DMS153 treated with DMSO at 0.1 percent for 48 hours (cell line): Measurements from ENCODE around the gene CENPC.
"Not testable (repeated sequence)": the region's sequence is repeated elsewhere in the genome, so short reads cannot be mapped to it uniquely, and the experiment has no call there.

Source experiments
- DNase-seq: peaks from one replicate; lab custom pipeline; 2025; ENCODE audit not compliant: unreplicated experiment; lab: John Stamatoyannopoulos, UW

The CENPC gene

DNA sequence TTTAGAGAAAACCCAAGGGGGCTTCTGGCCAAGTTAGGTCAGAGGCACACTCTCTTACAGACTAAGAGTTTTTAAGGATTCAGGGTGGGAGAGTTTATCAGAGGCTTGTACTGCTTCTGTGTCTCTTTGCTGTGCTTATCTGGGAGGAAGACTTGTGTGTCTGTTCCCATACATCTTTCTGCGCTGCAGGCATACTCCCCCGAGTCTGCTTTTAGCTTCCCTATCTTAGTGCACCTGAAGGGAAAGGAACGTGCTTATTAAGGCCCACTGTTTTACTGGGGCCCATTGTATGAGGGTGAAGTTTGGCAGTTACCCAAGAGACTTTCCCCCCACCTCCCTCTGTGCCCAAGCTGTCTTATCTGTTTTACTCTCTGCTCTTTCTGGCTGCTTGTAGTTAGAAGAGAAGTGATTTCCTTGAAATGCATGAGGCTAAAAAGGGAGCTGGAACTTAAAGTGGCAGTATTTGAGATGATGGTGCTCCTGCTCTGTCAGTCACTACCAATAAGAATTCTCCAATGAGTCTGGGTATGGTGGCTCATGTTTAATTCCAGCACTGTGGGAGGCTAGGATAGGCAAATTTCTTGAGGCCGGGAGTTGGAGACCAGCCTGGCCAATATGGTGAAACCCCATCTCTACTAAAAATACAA, 7.0 kb upstream of the CENPC start:
- DNase-seq = not testable (repeated sequence)

GRCh38 chr4:67550857-67551256, 5.6 kb upstream of the CENPC start:
- no peak for DNase-seq

GRCh38 chr4:67550451-67550850, 5.1 kb upstream of the CENPC start:
- no peak for DNase-seq

GRCh38 chr4:67549123-67549522, 3.8 kb upstream of the CENPC start:
- DNase-seq = peak; percentile 44

DNA sequence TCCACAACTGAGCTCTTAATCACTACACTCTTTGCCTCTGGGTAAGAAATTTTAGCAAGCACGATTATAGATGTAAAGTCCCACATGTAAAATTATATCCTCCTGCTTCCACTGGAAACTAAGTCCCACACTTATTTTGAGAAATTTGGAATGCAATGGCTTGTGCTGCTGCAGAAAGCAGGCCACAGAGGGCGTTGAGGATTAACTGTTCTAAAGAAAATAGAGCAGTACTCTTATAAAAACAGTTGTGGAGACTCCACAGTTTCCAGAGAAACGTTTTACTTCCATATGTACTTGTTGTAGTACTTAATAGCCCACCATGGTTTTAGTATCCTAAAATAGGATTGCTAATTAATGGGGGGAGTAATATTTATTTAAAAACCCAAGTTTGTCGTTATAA, 1.7 kb upstream of the CENPC start:
- no peak for DNase-seq

GRCh38 chr4:67546004-67546356, 677 bp upstream of the CENPC start:
- no peak for DNase-seq

- no peak for DNase-seq
Observed at GRCh38 chr4:67542076-67542475, 3.2 kb downstream of the CENPC start.

DNA sequence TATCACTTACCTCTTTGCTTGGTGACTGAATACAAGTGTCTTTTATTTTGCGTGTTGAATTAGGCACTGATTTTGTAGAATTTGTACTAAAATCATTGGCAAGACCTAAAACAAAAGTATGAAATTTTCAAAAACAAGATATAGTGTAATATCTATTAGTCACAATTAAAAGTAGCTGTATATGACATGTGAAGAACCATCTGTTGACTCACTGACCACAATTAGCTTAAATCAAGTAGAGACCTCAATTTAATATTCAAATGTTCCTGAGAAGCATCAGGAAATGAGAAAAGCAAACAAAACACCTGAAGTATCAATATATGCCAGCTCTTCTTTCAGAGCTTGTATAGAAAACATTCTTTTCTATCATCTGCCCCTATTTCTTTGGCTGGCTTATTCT, 5.5 kb downstream of the CENPC start:
- DNase-seq = no peak

DNA sequence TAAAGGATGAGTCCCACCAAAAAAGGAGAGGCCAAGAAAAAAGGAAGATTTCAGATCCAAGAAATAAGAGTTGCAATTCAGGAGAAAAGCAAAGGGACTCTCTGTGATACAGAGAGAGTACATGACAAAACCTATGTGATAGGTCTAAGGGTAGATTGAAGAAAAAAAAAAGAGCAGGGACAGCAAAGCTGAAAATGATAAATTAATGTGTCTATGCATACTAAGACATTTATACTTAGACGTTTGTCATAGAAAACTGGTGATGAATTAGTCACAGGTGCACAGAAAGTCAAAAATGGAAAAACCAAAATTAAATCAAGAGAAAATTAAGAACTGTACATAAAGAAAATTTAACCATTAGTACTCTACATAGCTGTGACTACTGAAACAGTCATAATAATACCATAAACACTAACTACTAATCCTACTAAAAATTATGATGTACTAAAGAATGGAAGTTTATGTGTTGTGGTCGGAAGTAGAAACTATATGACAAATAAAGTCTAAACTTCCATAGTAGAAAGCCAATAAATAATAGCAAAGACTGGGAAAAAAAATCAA, 9.9 kb downstream of the CENPC start:
- no peak for DNase-seq

DNA sequence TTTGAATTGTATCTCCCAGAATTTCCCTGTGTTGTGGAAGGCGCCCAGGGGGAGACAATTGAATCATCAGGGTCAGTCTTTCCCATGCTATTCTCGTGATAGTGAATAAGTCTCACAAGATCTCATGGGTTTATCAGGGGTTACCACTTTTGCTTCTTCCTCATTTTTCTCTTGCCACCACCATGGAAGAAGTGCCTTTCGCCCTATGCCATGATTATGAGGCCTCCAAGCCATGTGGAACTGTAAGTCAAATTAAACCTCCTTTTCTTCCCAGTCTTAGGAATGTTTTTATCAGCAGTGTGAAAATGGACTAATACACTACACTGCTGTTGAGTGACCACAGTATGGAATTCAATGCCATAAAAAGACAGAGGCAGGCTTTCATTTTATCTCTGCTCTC, 12.2 kb downstream of the CENPC start:
- DNase-seq = no peak

GRCh38 chr4:67532397-67532796, 12.9 kb downstream of the CENPC start:
- not testable (repeated sequence) for DNase-seq

GRCh38 chr4:67531379-67531962, 13.8 kb downstream of the CENPC start:
- DNase-seq = no peak

DNA sequence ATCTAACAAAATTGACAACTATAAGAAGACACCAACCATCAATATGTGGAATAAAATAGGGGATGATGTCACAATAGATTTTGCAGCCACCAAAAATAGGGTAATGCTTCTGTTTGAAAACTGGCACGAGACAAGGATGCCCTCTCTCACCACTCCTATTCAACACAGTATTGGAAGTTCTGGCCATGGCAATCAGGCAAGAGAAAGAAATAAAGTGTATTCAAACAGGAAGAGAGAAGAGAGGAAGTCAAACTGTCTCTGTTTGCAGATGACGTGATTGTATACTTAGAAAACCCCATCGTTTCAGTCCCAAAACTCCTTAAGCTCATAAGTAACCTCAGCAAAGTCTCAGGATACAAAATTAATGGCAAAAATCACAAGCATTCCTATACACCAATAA, 21.2 kb downstream of the CENPC start:
- DNase-seq = not testable (repeated sequence)

DNA sequence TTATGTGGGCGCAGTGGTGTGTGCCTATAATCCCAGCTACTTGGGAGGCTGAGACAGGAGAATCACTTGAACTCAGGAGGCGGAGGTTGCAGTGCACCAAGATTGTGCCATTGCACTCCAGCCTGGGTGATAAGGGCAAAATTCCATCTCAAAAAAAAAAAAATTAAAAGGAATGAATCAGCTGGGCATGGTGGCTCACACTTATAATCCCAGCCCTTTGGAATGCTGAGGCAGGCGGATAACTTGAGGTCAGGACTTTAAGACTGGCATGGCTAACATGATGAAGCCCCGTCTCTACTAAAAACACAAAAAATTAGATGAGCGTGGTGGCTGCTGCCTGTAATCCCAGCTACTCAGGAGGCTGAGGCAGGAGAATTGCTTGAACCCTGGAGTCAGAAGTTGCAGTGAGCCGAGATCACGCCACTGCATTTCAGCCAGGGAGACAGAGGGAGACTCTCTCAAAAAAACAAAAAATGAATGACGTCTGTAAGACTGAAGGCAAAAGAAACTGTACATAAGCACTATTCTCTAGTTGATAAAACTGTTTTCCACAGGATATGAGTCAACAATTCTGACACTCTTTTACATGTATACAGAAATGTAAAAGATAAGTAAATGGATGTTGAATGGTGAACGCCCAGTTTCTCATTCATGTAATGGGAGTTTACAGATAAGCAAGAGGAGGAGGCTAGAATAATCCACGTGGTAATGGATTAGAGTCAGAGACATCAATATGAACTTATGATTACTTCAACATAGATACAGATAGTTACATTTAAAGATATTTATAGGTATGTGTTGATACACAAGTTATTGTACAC, 22.2 kb downstream of the CENPC start:
- DNase-seq = no peak

- DNase-seq = no peak
Observed at GRCh38 chr4:67522230-67522629, 23.1 kb downstream of the CENPC start.

DNA sequence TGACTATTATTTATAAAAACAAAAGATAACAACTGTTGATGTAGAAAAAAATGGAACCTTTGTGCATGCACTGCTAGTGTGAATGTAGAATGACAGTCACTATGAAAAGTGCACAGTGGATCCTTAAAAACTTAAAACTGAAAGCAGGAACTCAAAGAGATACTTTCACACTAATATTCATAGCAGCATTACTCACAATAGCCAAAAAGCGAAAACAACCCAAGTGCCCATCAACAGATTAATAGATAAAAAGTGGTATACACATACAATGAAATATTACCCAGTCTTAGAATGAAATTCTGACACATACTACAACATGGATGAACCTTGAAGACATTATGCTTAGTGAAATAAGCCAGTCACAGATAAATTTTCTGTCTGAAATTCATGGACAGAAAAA, 23.8 kb downstream of the CENPC start:
- DNase-seq = no peak

- DNase-seq = no peak
Observed at GRCh38 chr4:67520141-67520540, 25.2 kb downstream of the CENPC start.

DNA sequence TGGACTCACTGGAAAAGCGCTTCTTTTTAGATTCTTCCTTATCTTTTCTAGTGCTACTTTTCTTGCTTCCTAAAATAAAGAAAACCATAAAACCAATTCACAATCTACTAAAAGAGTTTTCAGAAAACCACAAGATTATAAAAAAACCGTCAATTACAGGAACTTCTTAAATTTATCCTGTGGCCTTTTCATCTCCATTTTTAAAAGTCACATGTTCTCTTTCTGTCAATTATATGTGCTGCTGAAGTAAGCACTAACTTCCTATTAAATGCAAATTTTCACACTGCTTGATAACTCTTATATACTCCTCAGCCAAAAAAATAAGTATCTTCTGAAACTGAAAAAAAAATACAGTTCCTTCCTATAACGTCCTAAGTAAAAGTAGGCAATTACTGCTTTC, 32.8 kb downstream of the CENPC start:
- DNase-seq = no peak

- DNase-seq = no peak
Observed at GRCh38 chr4:67500373-67500772, 44.9 kb downstream of the CENPC start.

DNA sequence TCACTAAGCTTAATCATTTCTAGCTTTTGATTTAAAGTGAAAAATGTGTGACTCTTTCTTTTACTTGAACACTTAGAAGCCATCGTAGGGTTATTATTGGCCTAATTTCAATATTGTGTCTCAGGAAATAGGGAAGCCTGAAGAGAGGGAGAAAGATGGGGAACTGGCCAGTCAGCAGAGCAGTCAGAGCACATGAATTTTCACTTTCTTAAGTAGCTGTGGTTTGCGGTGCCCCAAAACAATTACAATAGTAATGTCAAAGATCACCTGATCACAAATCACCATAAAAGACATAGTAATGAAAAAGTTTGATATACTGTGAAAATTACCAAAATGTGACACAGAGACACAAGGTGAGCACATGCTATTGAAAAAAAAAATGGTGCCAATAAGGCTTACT, 45.5 kb downstream of the CENPC start:
- DNase-seq = no peak

GRCh38 chr4:67483868-67484602, 61.3 kb downstream of the CENPC start:
- DNase-seq = no peak
